B cell (primary cell): ENCODE results near the gene IFT22. TPM values are rescaled to one million over a fixed set of nuclear protein-coding genes. Genes with fewer than 3 reads are reported as not detected.
"Not testable (repeated sequence)": the region's sequence is repeated elsewhere in the genome, so short reads cannot be mapped to it uniquely, and the experiment has no call there.

Experiments
- ATAC-seq: fragments of 200-7000 bp; cut with Tn5 transposase; one replicate; pipeline ENCODE4 v1.10.0; 2021; ENCODE audit warnings: low read depth, mild to moderate bottlenecking, moderate number of reproducible peaks, moderate library complexity
- CTCF ChIA-PET: fragments of 350-600 bp; sonication (Branson Sonifier 250); formaldehyde crosslinking; loops from one replicate; lab custom pipeline; 2021; ENCODE audit warnings: antibody characterized with exemption, inconsistent platforms; lab: Charles Lee
- POLR2A ChIA-PET: fragments of 350-600 bp; sonication (Branson Sonifier 250); formaldehyde crosslinking; loops from one replicate; lab custom pipeline; 2021; ENCODE audit warnings: antibody characterized with exemption; lab: Charles Lee
- DNase-seq: peaks from one replicate; pipeline ENCODE4 v3.0.0; 2013
- H2AFZ ChIP-seq: 2 replicates; pipeline ENCODE4 v1.6.1; 2012; ENCODE audit warnings: mild to moderate bottlenecking, low read depth, low read length; ENCODE audit not compliant: insufficient read depth, poor library complexity, severe bottlenecking
- H3K27ac ChIP-seq, 2 donors: 1 replicate in 1 of 2; 2 replicates in 1 of 2; pipeline ENCODE4 v1.5.1; 2012 to 2013; ENCODE audit warnings: low read length in 2 of 2, mild to moderate bottlenecking in 2 of 2, moderate library complexity in 1 of 2
- H3K27me3 ChIP-seq, 4 experiments: fragments of 200-600 bp in 1 of 4; sonication (generic) in 1 of 4; replicated peaks in 1 of 4; 1 replicate in 2 of 4; 2 replicates in 2 of 4; pipeline versions ENCODE4 v1.6.1 to v1.7.0; 2013 to 2016; ENCODE audit warnings: low read length in 3 of 4, mild to moderate bottlenecking in 2 of 4, mixed read lengths in 1 of 4, moderate library complexity in 1 of 4; ENCODE audit not compliant: insufficient read depth in 4 of 4, control insufficient read depth in 3 of 4; ENCODE audit errors: control extremely low read depth in 1 of 4
- H3K36me3 ChIP-seq, 2 experiments: replicated peaks in 1 of 2; 1 replicate in 1 of 2; 2 replicates in 1 of 2; pipeline versions ENCODE4 v1.6.1 to v1.7.1; 2013; ENCODE audit warnings: low read length in 1 of 2; ENCODE audit not compliant: insufficient read depth in 2 of 2, control insufficient read depth in 1 of 2; ENCODE audit errors: control extremely low read depth in 1 of 2, extremely low read depth in 1 of 2
- H3K4me1 ChIP-seq, 2 donors: fragments of 200-600 bp in 1 of 2; sonication (generic) in 1 of 2; 1 replicate in 1 of 2; 2 replicates in 1 of 2; pipeline versions ENCODE4 v1.5.1 to v1.6.1; 2013 to 2017; ENCODE audit warnings: low read length in 2 of 2; ENCODE audit not compliant: control insufficient read depth in 2 of 2, insufficient read depth in 2 of 2
- H3K4me2 ChIP-seq: replicated peaks from 2 replicates; pipeline ENCODE3; 2012; ENCODE audit warnings: mild to moderate bottlenecking, low read depth, low read length; ENCODE audit not compliant: poor library complexity, severe bottlenecking
- H3K4me3 ChIP-seq, 5 experiments: fragments of 200-600 bp in 1 of 5; sonication (generic) in 1 of 5; 1 replicate in 3 of 5; 2 replicates in 2 of 5; pipeline versions ENCODE4 v1.5.1 to v1.7.0; 2011 to 2016; ENCODE audit warnings: low read length in 4 of 5, mild to moderate bottlenecking in 4 of 5, low read depth in 2 of 5, control low read depth in 1 of 5, moderate library complexity in 1 of 5; ENCODE audit not compliant: insufficient read depth in 1 of 5; ENCODE audit errors: control extremely low read depth in 1 of 5, extremely low read depth in 1 of 5
- H3K79me2 ChIP-seq: fragments of 200-600 bp; sonication (generic); one replicate; pipeline ENCODE4 v1.6.0; 2016; ENCODE audit warnings: low read length; ENCODE audit not compliant: control insufficient read depth, insufficient read depth
- H3K9ac ChIP-seq: fragments of 200-600 bp; sonication (generic); 2 replicates; pipeline ENCODE4 v1.6.1; 2017; ENCODE audit warnings: mild to moderate bottlenecking, low read length, moderate library complexity
- H3K9me3 ChIP-seq, 3 donors: one replicate each; pipeline versions ENCODE4 v1.6.1 to v1.7.1; 2013; ENCODE audit warnings: low read length in 2 of 3; ENCODE audit not compliant: control insufficient read depth in 2 of 3, insufficient read depth in 1 of 3; ENCODE audit errors: control extremely low read depth in 1 of 3
- H4K20me1 ChIP-seq: 2 replicates; pipeline ENCODE4 v1.6.0; 2012; ENCODE audit warnings: mild to moderate bottlenecking, low read length; ENCODE audit not compliant: insufficient read depth, control insufficient read depth, poor library complexity, severe bottlenecking
- H3K27ac Mint-ChIP-seq: one replicate; pipeline ENCODE4 v1.8.0; 2021; ENCODE audit warnings: mixed read lengths
- H3K27me3 Mint-ChIP-seq: one replicate; pipeline ENCODE4 v1.8.0; 2021; ENCODE audit warnings: mixed read lengths
- H3K4me1 Mint-ChIP-seq: one replicate; pipeline ENCODE4 v1.8.0; 2021; ENCODE audit warnings: mixed read lengths
- H3K4me3 Mint-ChIP-seq: one replicate; pipeline ENCODE4 v1.8.0; 2021; ENCODE audit warnings: mixed read lengths
- H3K9me3 Mint-ChIP-seq: one replicate; pipeline ENCODE4 v1.8.0; 2022; ENCODE audit warnings: mixed read lengths; ENCODE audit not compliant: insufficient read depth
- CTCF ChIP-seq: fragments of 200-600 bp; IDR thresholded peaks from one replicate; pipeline ENCODE4 v1.8.0; 2022; ENCODE audit warnings: antibody characterized with exemption, mild to moderate bottlenecking
- EZH2 ChIP-seq: IDR thresholded peaks from 2 replicates; pipeline ENCODE4 v1.6.1; 2012; ENCODE audit warnings: borderline replicate concordance, low read depth, mild to moderate bottlenecking, moderate library complexity, low read length; ENCODE audit not compliant: insufficient read depth, poor library complexity, severe bottlenecking
- WGBS: methylation state at CpG from one replicate; pipeline ENCODE4 v1.1.5; 2013; ENCODE audit warnings: missing lambda C conversion rate; ENCODE audit not compliant: insufficient coverage; 5-methylcytosine and 5-hydroxymethylcytosine counted together
- intact Hi-C: fragments of 100-400 bp; cut with micrococcal nuclease; formaldehyde crosslinking; loops from one replicate; pipeline ENCODE4 v1.10.0; 2022
- polyA plus RNA-seq: library from polyadenylated mRNA; depleted of rRNA; stranded (reverse); fragments of >200 nt; gene quantifications from 2 replicates; pipeline ENCODE4 v1.2.3, GENCODE V29; 2012
- total RNA-seq, 2 donors: library from RNA; stranded (reverse); fragments of 120-200 nt in 1 of 2; gene quantifications; 1 replicate in 1 of 2; 2 replicates in 1 of 2; pipeline versions ENCODE4 v1.2.3 to v1.2.4, GENCODE V29; 2013 to 2022

The IFT22 gene
- total and polyA plus RNA-seq, 2 donors (not counting 1 experiment from before 2014, with no cell fraction given): 5.2 to 7.3 TPM

GRCh38 chr7:101269664-101270063 lies 51.9 kb downstream of the IFT22 start:
- Mint-ChIP-seq H3K9me3 (no peaks in the 10 kb centered on the region), H3K4me3 (no peak overlapping the region), H3K27me3 (peaks cover 21% of the 10 kb centered on the region), H3K27ac (no peak overlapping the region), H3K4me1 (no peaks in the 10 kb centered on the region)
- Histone ChIP-seq H3K4me2 (no peak overlapping the region), H3K27ac (no peak overlapping the region), H3K79me2 (no peaks in the 10 kb centered on the region), H3K4me3 (no peak overlapping the region), H3K36me3 (no peaks in the 10 kb centered on the region), H3K9ac (no peak overlapping the region), H2AFZ (no peak overlapping the region), H3K4me1 (no peaks in the 10 kb centered on the region), H4K20me1 (no peaks in the 10 kb centered on the region), H3K27me3 (peaks cover 0 to 3% (median 0%) of the 10 kb centered on the region in 4 experiments), H3K9me3 (no peaks in the 10 kb centered on the region)
- DNase-seq (no peak), ATAC-seq (no peak)
- WGBS: 93% methylated on average over 18 of the region's 21 CpGs
- POLR2A ChIA-PET: no interaction called here
- intact Hi-C loops: no loop called here
- CTCF ChIA-PET: interaction anchor here (0.6 to 2.6 kb wide), 2 partner anchors 13 to 359 kb away, joined by 3 to 10 read pairs; no protein-coding TSS in a partner anchor
- TF ChIP-seq CTCF (no peak), EZH2 (no peak)

GRCh38 chr7:101265622-101266516 lies 55.7 kb downstream of the IFT22 start:
- no peaks in the 10 kb centered on the region for H3K4me1 ChIP-seq
- H3K9me3 ChIP-seq: no peaks in the 10 kb centered on the region
- H3K9ac ChIP-seq: no peak overlapping the region
- TF ChIP-seq CTCF: no peak
- ChIA-PET CTCF (no interaction called here), POLR2A (no interaction called here)
- WGBS: 67% methylated on average over 14 of the region's 17 CpGs
- Mint-ChIP-seq H3K27me3 (peaks cover 19% of the 10 kb centered on the region), H3K4me3 (no peak overlapping the region), H3K27ac (no peak overlapping the region), H3K9me3 (no peaks in the 10 kb centered on the region), H3K4me1 (peaks cover 2% of the 10 kb centered on the region)
- H3K79me2 ChIP-seq: no peaks in the 10 kb centered on the region
- DNase-seq (no peak), ATAC-seq (no peak)
- intact Hi-C loops: no loop called here
- H3K36me3 ChIP-seq: no peaks in the 10 kb centered on the region
- no peak overlapping the region for H2AFZ ChIP-seq
- H3K4me2 ChIP-seq: no peak overlapping the region
- H4K20me1 ChIP-seq: no peaks in the 10 kb centered on the region
- H3K4me3 ChIP-seq: no peak overlapping the region
- peaks cover 0 to 4% (median 2%) of the 10 kb centered on the region in 4 experiments for H3K27me3 ChIP-seq
- H3K27ac ChIP-seq: no peak overlapping the region

- H4K20me1 ChIP-seq, H3K27ac Mint-ChIP-seq, H3K27ac ChIP-seq, H2AFZ ChIP-seq, intact Hi-C loops, H3K27me3 ChIP-seq, ATAC-seq, H3K79me2 ChIP-seq, H3K36me3 ChIP-seq, H3K4me2 ChIP-seq, H3K9ac ChIP-seq, H3K4me1 ChIP-seq, CTCF ChIA-PET, H3K9me3 Mint-ChIP-seq, DNase-seq, H3K4me1 Mint-ChIP-seq, H3K9me3 ChIP-seq, H3K4me3 Mint-ChIP-seq, H3K4me3 ChIP-seq: not testable (repeated sequence)
- peaks cover 13% of the 10 kb centered on the region for H3K27me3 Mint-ChIP-seq
- POLR2A ChIA-PET: interaction anchor here (0.6 kb wide), 1 partner anchor 177 kb away, joined by 3 read pairs; no protein-coding TSS in a partner anchor
- 47% methylated on average over 5 of the region's 6 CpGs for WGBS
Observed at GRCh38 chr7:101264102-101264706, 57.4 kb downstream of the IFT22 start.
